ENCODE measurements around the gene TFCP2L1. TPM values are rescaled to one million over a fixed set of nuclear protein-coding genes. Genes with fewer than 3 reads are reported as not detected.

Gene TFCP2L1
- total RNA-seq, 1 experiment from 2014 or later, result 18.4 TPM

DNA sequence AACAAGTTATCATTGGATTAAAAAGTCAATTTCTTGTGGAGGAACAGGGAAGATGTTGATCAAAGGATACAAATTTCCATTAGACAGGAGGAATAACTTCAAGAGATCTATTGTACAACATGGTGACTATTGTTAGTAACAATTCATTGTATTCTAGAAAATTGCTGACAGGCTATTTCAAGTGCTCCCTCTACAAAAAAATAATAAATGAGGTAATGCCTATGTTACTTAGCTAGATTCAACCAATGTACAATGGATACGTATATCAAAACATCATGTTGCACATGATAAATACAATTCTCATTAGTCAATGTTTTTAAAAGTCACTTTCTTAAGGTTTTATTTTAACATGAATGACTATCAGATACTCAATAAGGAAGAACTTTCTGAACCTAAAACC, 33.5 kb downstream of the TFCP2L1 start:
- Histone ChIP-seq H3K4me3 (ENCODE audit: low read depth, low read length) (no peak overlapping the region), H3K9me3 (no peaks in the 10 kb centered on the region), H3K4me1 (no peaks in the 10 kb centered on the region), H3K36me3 (ENCODE audit: control insufficient read depth, insufficient read depth, low read length) (no peaks in the 10 kb centered on the region), H3K27me3 (replicated peaks; ENCODE audit: control insufficient read depth, insufficient read depth, low read length) (no peaks in the 10 kb centered on the region)
- no TSS peak for BruUV-seq (replicated peaks)
- Mint-ChIP-seq H3K27ac (ENCODE audit: unreplicated experiment) (no peak overlapping the region), H3K4me3 (ENCODE audit: unreplicated experiment) (no peak overlapping the region), H3K36me3 (ENCODE audit: insufficient read depth, unreplicated experiment) (no peaks in the 10 kb centered on the region), H3K27me3 (ENCODE audit: insufficient read depth, unreplicated experiment) (no peaks in the 10 kb centered on the region), H3K9me3 (ENCODE audit: unreplicated experiment) (no peaks in the 10 kb centered on the region), H3K4me1 (ENCODE audit: low read depth, unreplicated experiment) (no peaks in the 10 kb centered on the region)
- TF ChIP-seq, protein P1, sequence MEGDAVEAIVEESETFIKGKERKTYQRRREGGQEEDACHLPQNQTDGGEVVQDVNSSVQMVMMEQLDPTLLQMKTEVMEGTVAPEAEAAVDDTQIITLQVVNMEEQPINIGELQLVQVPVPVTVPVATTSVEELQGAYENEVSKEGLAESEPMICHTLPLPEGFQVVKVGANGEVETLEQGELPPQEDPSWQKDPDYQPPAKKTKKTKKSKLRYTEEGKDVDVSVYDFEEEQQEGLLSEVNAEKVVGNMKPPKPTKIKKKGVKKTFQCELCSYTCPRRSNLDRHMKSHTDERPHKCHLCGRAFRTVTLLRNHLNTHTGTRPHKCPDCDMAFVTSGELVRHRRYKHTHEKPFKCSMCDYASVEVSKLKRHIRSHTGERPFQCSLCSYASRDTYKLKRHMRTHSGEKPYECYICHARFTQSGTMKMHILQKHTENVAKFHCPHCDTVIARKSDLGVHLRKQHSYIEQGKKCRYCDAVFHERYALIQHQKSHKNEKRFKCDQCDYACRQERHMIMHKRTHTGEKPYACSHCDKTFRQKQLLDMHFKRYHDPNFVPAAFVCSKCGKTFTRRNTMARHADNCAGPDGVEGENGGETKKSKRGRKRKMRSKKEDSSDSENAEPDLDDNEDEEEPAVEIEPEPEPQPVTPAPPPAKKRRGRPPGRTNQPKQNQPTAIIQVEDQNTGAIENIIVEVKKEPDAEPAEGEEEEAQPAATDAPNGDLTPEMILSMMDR (IDR thresholded peaks at IDR 0.05; ENCODE audit: insufficient read depth in 1 of 2, low read depth in 1 of 2, low read length in 1 of 2, severe bottlenecking in 1 of 2, unreplicated experiment in 1 of 2), result no peak
- intact Hi-C loops (cut with micrococcal nuclease; ENCODE audit: unreplicated experiment), result no loop called here
- ChIA-PET CTCF (no interaction called here), POLR2A (no interaction called here)
- no peak for DNase-seq

DNA sequence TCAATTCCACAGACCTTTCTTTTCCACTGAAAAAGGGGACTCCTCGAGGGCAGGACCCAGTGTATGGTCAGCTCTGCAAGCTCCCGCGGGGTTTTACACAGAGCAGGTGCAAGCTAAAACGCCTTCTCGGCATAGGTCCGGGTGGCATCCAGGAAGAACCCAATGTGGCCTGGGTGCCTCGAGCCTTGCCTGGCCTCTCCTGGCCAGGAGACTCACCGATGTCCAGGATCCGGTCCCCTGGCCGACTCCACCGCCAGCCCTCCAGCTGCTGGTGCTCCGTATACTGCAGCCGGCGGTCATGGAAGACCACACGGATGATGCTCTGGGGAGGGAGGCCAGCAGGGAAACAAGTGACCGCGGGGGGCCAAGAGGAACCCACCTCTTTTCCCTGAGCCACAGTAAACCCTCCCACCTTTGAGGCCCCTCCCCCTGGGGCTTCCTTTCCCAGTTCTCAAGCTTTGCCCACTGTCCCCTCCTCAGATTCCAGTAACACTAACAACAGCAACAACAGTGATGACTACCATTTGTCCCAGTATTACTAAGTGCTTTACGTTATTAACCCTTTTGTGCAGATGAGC, 36.1 kb downstream of the TFCP2L1 start:
- no peak for DNase-seq
- H3K4me3 Mint-ChIP-seq (ENCODE audit: unreplicated experiment), result no peak overlapping the region
- CTCF ChIA-PET, result no interaction called here
- H3K27me3 ChIP-seq (replicated peaks; ENCODE audit: control insufficient read depth, insufficient read depth, low read length), result no peaks in the 10 kb centered on the region
- POLR2A ChIA-PET, result no interaction called here
- no peaks in the 10 kb centered on the region for H3K36me3 Mint-ChIP-seq (ENCODE audit: insufficient read depth, unreplicated experiment)
- no peaks in the 10 kb centered on the region for H3K9me3 Mint-ChIP-seq (ENCODE audit: unreplicated experiment)
- H3K4me1 Mint-ChIP-seq (ENCODE audit: low read depth, unreplicated experiment), result no peaks in the 10 kb centered on the region
- H3K9me3 ChIP-seq, result no peaks in the 10 kb centered on the region
- TF ChIP-seq, protein P1 (IDR thresholded peaks at IDR 0.05; ENCODE audit: insufficient read depth in 1 of 2, low read depth in 1 of 2, low read length in 1 of 2, severe bottlenecking in 1 of 2, unreplicated experiment in 1 of 2), result no peak
- H3K36me3 ChIP-seq (ENCODE audit: control insufficient read depth, insufficient read depth, low read length), result no peaks in the 10 kb centered on the region
- no peaks in the 10 kb centered on the region for H3K4me1 ChIP-seq
- intact Hi-C loops (cut with micrococcal nuclease; ENCODE audit: unreplicated experiment), result no loop called here
- no peaks in the 10 kb centered on the region for H3K27me3 Mint-ChIP-seq (ENCODE audit: insufficient read depth, unreplicated experiment)
- no peak overlapping the region for H3K27ac Mint-ChIP-seq (ENCODE audit: unreplicated experiment)
- H3K4me3 ChIP-seq (ENCODE audit: low read depth, low read length), result no peak overlapping the region
- no TSS peak for BruUV-seq (replicated peaks)

DNA sequence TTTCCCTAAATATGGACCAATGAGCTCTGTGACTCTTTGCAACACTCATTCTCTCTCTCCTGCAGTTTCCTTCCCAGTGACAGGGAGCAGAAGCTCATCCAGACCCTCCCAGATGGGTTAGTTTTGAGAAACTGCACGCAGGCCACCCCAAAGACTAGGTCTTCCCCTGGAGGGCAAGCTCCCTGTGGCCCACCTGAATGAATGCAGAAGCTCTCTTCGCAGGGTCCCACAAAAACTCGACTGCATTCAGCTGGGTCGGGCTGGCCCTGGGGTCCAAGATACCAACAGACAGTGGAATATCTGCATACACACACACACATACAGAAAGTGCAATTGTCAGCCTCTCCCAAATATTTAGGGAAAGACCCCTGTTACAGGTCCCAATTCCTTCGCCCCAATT, 37.0 kb downstream of the TFCP2L1 start:
- CTCF ChIA-PET, result no interaction called here

More for the DNA sequence above, 37.0 kb downstream of the TFCP2L1 start:
- no peak for DNase-seq
- H3K4me3 Mint-ChIP-seq (ENCODE audit: unreplicated experiment), result no peak overlapping the region
- no peak overlapping the region for H3K27ac Mint-ChIP-seq (ENCODE audit: unreplicated experiment)
- H3K9me3 ChIP-seq, result no peaks in the 10 kb centered on the region
- no peaks in the 10 kb centered on the region for H3K9me3 Mint-ChIP-seq (ENCODE audit: unreplicated experiment)
- no peaks in the 10 kb centered on the region for H3K4me1 Mint-ChIP-seq (ENCODE audit: low read depth, unreplicated experiment)
- H3K4me3 ChIP-seq (ENCODE audit: low read depth, low read length), result no peak overlapping the region
- POLR2A ChIA-PET, result no interaction called here
- intact Hi-C loops (cut with micrococcal nuclease; ENCODE audit: unreplicated experiment), result no loop called here
- BruUV-seq (replicated peaks), result no TSS peak
- TF ChIP-seq, protein P1 (IDR thresholded peaks at IDR 0.05; ENCODE audit: insufficient read depth in 1 of 2, low read depth in 1 of 2, low read length in 1 of 2, severe bottlenecking in 1 of 2, unreplicated experiment in 1 of 2), result no peak
- no peaks in the 10 kb centered on the region for H3K4me1 ChIP-seq
- no peaks in the 10 kb centered on the region for H3K27me3 ChIP-seq (replicated peaks; ENCODE audit: control insufficient read depth, insufficient read depth, low read length)
- no peaks in the 10 kb centered on the region for H3K27me3 Mint-ChIP-seq (ENCODE audit: insufficient read depth, unreplicated experiment)
- no peaks in the 10 kb centered on the region for H3K36me3 Mint-ChIP-seq (ENCODE audit: insufficient read depth, unreplicated experiment)
- no peaks in the 10 kb centered on the region for H3K36me3 ChIP-seq (ENCODE audit: control insufficient read depth, insufficient read depth, low read length)

Data from Caco-2 (cell line).